H9 (cell line): Measurements from ENCODE around the gene PDCD1. TPM values are rescaled to one million over a fixed set of nuclear protein-coding genes. Genes with fewer than 3 reads are reported as not detected.

ENCODE experiments used
- DNase-seq: peaks from one replicate; pipeline ENCODE4 v3.0.0-alpha.2; 2017
- H2AFZ ChIP-seq: one replicate; pipeline ENCODE4 v1.6.1; 2013; ENCODE audit warnings: mild to moderate bottlenecking, low read length, control low read depth, moderate library complexity
- H2AK5ac ChIP-seq: 2 replicates; pipeline ENCODE4 v1.6.1; 2013; ENCODE audit warnings: low read length, control low read depth, mixed read lengths; ENCODE audit not compliant: insufficient read length
- H2BK120ac ChIP-seq: one replicate; pipeline ENCODE4 v1.6.1; 2013; ENCODE audit warnings: low read depth, mild to moderate bottlenecking, low read length, control low read depth, inconsistent platforms; ENCODE audit not compliant: poor library complexity, severe bottlenecking
- H2BK12ac ChIP-seq: 2 replicates; pipeline ENCODE4 v1.6.1; 2013; ENCODE audit warnings: low read length, control low read depth, mixed read lengths, low read depth; ENCODE audit not compliant: insufficient read length
- H2BK15ac ChIP-seq: 2 replicates; pipeline ENCODE4 v1.6.1; 2013; ENCODE audit warnings: low read depth, low read length, control low read depth
- H2BK20ac ChIP-seq: one replicate; pipeline ENCODE4 v1.6.1; 2013; ENCODE audit warnings: low read depth, mild to moderate bottlenecking, low read length, control low read depth, inconsistent platforms; ENCODE audit not compliant: poor library complexity, severe bottlenecking
- H2BK5ac ChIP-seq: 2 replicates; pipeline ENCODE4 v1.6.1; 2013; ENCODE audit warnings: low read length, control low read depth, mixed read lengths; ENCODE audit not compliant: insufficient read length
- H3K14ac ChIP-seq: 2 replicates; pipeline ENCODE4 v1.6.1; 2013; ENCODE audit warnings: low read length, control low read depth; ENCODE audit not compliant: insufficient read depth
- H3K18ac ChIP-seq: 2 replicates; pipeline ENCODE4 v1.6.1; 2013; ENCODE audit warnings: low read depth, mild to moderate bottlenecking, mixed read lengths, low read length, control low read depth; ENCODE audit not compliant: insufficient read length
- H3K23ac ChIP-seq: 2 replicates; pipeline ENCODE4 v1.6.1; 2013; ENCODE audit warnings: low read length, control low read depth, mixed read lengths, low read depth; ENCODE audit not compliant: insufficient read length
- H3K23me2 ChIP-seq: 2 replicates; pipeline ENCODE4 v1.6.1; 2013; ENCODE audit warnings: low read depth, mild to moderate bottlenecking, mixed read lengths, low read length, control low read depth; ENCODE audit not compliant: insufficient read length, poor library complexity, severe bottlenecking
- H3K27ac ChIP-seq: 2 replicates; pipeline ENCODE4 v1.5.1; 2013; ENCODE audit warnings: low read length, control low read depth, mixed read lengths, low read depth; ENCODE audit not compliant: insufficient read length
- H3K27me3 ChIP-seq: 2 replicates; pipeline ENCODE4 v1.6.1; 2013; ENCODE audit warnings: low read length, control low read depth, inconsistent platforms; ENCODE audit not compliant: insufficient read depth
- H3K4ac ChIP-seq: 2 replicates; pipeline ENCODE4 v1.6.1; 2013; ENCODE audit warnings: low read depth, mild to moderate bottlenecking, control low read depth, inconsistent platforms, low read length, moderate library complexity
- H3K4me1 ChIP-seq: 2 replicates; pipeline ENCODE4 v1.6.1; 2013; ENCODE audit warnings: low read length, control low read depth, inconsistent platforms; ENCODE audit not compliant: insufficient read depth
- H3K4me2 ChIP-seq: 2 replicates; pipeline ENCODE4 v1.6.1; 2013; ENCODE audit warnings: low read length, control low read depth, mixed read lengths; ENCODE audit not compliant: insufficient read length, insufficient read depth
- H3K56ac ChIP-seq: 2 replicates; pipeline ENCODE4 v1.6.1; 2013; ENCODE audit warnings: low read depth, mild to moderate bottlenecking, mixed read lengths, low read length, control low read depth; ENCODE audit not compliant: insufficient read length
- H3K79me1 ChIP-seq: 2 replicates; pipeline ENCODE4 v1.6.1; 2013; ENCODE audit warnings: low read depth, mild to moderate bottlenecking, moderate library complexity, low read length, control low read depth, inconsistent platforms; ENCODE audit not compliant: insufficient read depth, poor library complexity, severe bottlenecking
- H3K79me2 ChIP-seq: 2 replicates; pipeline ENCODE4 v1.6.1; 2013; ENCODE audit warnings: low read length, control low read depth, inconsistent platforms; ENCODE audit not compliant: insufficient read depth
- H3K9ac ChIP-seq: 2 replicates; pipeline ENCODE4 v1.6.1; 2013; ENCODE audit warnings: low read length, control low read depth, mixed read lengths; ENCODE audit not compliant: insufficient read length; ENCODE audit errors: extremely low read depth
- H3K9me3 ChIP-seq: one replicate; pipeline ENCODE4 v1.6.1; 2013; ENCODE audit warnings: low read depth, low read length, inconsistent platforms; ENCODE audit not compliant: control insufficient read depth
- H3T11ph ChIP-seq: one replicate; pipeline ENCODE4 v1.6.1; 2013; ENCODE audit warnings: mild to moderate bottlenecking, low read length, control low read depth, inconsistent platforms
- H4K20me1 ChIP-seq: one replicate; pipeline ENCODE4 v1.6.1; 2013; ENCODE audit not compliant: control insufficient read depth, insufficient read length, insufficient read depth
- H4K5ac ChIP-seq: 2 replicates; pipeline ENCODE4 v1.6.1; 2013; ENCODE audit warnings: low read depth, mild to moderate bottlenecking, mixed read lengths, low read length, control low read depth; ENCODE audit not compliant: insufficient read length
- H4K8ac ChIP-seq: replicated peaks from 2 replicates; pipeline ENCODE4 v1.6.1; 2013; ENCODE audit warnings: low read length, control low read depth, mixed read lengths, low read depth; ENCODE audit not compliant: insufficient read length
- H4K91ac ChIP-seq: 2 replicates; pipeline ENCODE4 v1.6.1; 2013; ENCODE audit warnings: low read depth, mild to moderate bottlenecking, moderate library complexity, mixed read lengths, low read length, control low read depth; ENCODE audit not compliant: insufficient read length
- H3K27ac Mint-ChIP-seq, 3 experiments: 2 replicates in 2 of 3; 3 replicates in 1 of 3; pipeline ENCODE4 v1.8.0; 2020 to 2021; ENCODE audit warnings: mixed read lengths in 3 of 3, mild to moderate bottlenecking in 1 of 3, moderate library complexity in 1 of 3
- H3K27me3 Mint-ChIP-seq: 2 replicates; pipeline ENCODE4 v1.8.0; 2021; ENCODE audit warnings: low read depth, mild to moderate bottlenecking, moderate library complexity, mixed read lengths
- H3K36me3 Mint-ChIP-seq, 3 experiments: 2 replicates in 2 of 3; 3 replicates in 1 of 3; pipeline ENCODE4 v1.8.0; 2020 to 2021; ENCODE audit warnings: low read depth in 3 of 3, mixed read lengths in 3 of 3; ENCODE audit not compliant: insufficient read depth in 1 of 3
- H3K4me1 Mint-ChIP-seq, 2 experiments: 2 replicates each; pipeline ENCODE4 v1.8.0; 2020; ENCODE audit warnings: mixed read lengths in 2 of 2
- H3K4me3 Mint-ChIP-seq, 2 experiments: 2 replicates in 1 of 2; 3 replicates in 1 of 2; pipeline ENCODE4 v1.8.0; 2020 to 2021; ENCODE audit warnings: mild to moderate bottlenecking in 2 of 2, mixed read lengths in 2 of 2, moderate library complexity in 1 of 2
- H3K9me3 Mint-ChIP-seq, 2 experiments: 2 replicates in 1 of 2; 3 replicates in 1 of 2; pipeline ENCODE4 v1.8.0; 2020; ENCODE audit warnings: mild to moderate bottlenecking in 2 of 2, mixed read lengths in 2 of 2, moderate library complexity in 1 of 2
- WGBS: extraction: QIAGEN DNeasy Blood & Tissue Kit; methylation state at CpG from one replicate; pipeline ENCODE4 v1.1.7; 2013; ENCODE audit warnings: missing lambda C conversion rate, low lambda C conversion rate, mixed read lengths; ENCODE audit not compliant: insufficient read length; ENCODE audit errors: extremely low coverage; 5-methylcytosine and 5-hydroxymethylcytosine counted together
- total RNA-seq: library from RNA; stranded (reverse); gene quantifications from 2 replicates; pipeline ENCODE4 v1.2.1, GENCODE V29; 2021
- TF ChIP-seq, protein P1 (sequence below): fragments of 200-600 bp; sonication (generic); conservative IDR thresholded peaks from 3 replicates; pipeline ENCODE4 v1.8.0; 2021; ENCODE audit warnings: antibody characterized with exemption, mild to moderate bottlenecking

PDCD1 gene
- total RNA-seq, 1 experiment from 2014 or later = 1.6 TPM

DNA sequence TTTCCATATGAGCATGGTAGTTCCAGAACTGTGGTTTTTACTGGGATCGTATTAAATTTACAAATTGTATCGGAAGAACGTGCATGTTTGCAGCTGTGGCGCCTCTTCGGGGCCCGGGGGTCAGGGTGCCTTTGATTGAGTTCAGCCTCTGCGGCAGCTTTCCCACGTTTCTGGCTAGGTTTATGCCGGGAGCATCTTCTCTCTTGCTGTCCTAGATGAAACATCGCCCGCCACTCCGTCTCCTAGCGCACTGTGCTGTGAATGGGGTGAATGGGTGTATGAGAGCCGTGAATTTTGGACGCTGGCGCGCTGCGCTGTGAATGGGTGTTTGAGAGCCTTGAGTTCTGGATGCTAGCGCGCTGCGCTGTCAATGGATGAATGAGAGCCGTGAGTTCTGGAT lies 12.3 kb downstream of the PDCD1 start:
- no peak overlapping the region for H3K4ac ChIP-seq
- no peak overlapping the region for H4K8ac ChIP-seq
- H4K20me1 ChIP-seq = no peaks in the 10 kb centered on the region
- Mint-ChIP-seq H3K36me3 (peaks cover 0 to 1% (median 0%) of the 10 kb centered on the region in 3 experiments; a peak in 1 of 7 replicates), H3K4me3 (no peak overlapping the region), H3K4me1 (peaks cover 7 to 23% of the 10 kb centered on the region in 2 experiments), H3K27ac (no peak overlapping the region), H3K27me3 (peaks cover 46% of the 10 kb centered on the region), H3K9me3 (peaks cover 0 to 4% of the 10 kb centered on the region in 2 experiments; a peak in 1 of 5 replicates)
- H3K79me2 ChIP-seq = no peaks in the 10 kb centered on the region
- no CpG with 5 or more reads among the region's 22 CpGs for WGBS
- H2BK12ac ChIP-seq = no peak overlapping the region
- no peaks in the 10 kb centered on the region for H3K79me1 ChIP-seq
- H3K27ac ChIP-seq = no peak overlapping the region
- H3K56ac ChIP-seq = no peak overlapping the region
- no peak overlapping the region for H2BK5ac ChIP-seq
- H3K9me3 ChIP-seq = no peaks in the 10 kb centered on the region
- no peaks in the 10 kb centered on the region; the same call in 1 of the 2 replicates for H3K4me1 ChIP-seq
- H3K27me3 ChIP-seq = peaks cover 2% of the 10 kb centered on the region; the same call in 1 of the 2 replicates
- H4K5ac ChIP-seq = no peak overlapping the region
- peak; percentile 18 for DNase-seq
- no peak overlapping the region for H3K18ac ChIP-seq
- H2BK120ac ChIP-seq = no peak overlapping the region
- no peaks in the 10 kb centered on the region for H3K23me2 ChIP-seq
- no peak overlapping the region for H3K4me2 ChIP-seq
- TF ChIP-seq, protein P1, sequence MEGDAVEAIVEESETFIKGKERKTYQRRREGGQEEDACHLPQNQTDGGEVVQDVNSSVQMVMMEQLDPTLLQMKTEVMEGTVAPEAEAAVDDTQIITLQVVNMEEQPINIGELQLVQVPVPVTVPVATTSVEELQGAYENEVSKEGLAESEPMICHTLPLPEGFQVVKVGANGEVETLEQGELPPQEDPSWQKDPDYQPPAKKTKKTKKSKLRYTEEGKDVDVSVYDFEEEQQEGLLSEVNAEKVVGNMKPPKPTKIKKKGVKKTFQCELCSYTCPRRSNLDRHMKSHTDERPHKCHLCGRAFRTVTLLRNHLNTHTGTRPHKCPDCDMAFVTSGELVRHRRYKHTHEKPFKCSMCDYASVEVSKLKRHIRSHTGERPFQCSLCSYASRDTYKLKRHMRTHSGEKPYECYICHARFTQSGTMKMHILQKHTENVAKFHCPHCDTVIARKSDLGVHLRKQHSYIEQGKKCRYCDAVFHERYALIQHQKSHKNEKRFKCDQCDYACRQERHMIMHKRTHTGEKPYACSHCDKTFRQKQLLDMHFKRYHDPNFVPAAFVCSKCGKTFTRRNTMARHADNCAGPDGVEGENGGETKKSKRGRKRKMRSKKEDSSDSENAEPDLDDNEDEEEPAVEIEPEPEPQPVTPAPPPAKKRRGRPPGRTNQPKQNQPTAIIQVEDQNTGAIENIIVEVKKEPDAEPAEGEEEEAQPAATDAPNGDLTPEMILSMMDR = no peak
- H3T11ph ChIP-seq = no peak overlapping the region
- H2AK5ac ChIP-seq = no peak overlapping the region
- H2AFZ ChIP-seq = no peak overlapping the region
- H4K91ac ChIP-seq = no peak overlapping the region
- no peak overlapping the region for H3K23ac ChIP-seq
- no peak overlapping the region for H2BK20ac ChIP-seq
- H3K14ac ChIP-seq = no peak overlapping the region; the same call in 1 of the 2 replicates
- H2BK15ac ChIP-seq = no peak overlapping the region
- no peak overlapping the region for H3K9ac ChIP-seq
